GM10847 (cell line): Measurements from ENCODE around the gene RHBDD3.

Source experiments
- POLR2A ChIP-seq: IDR thresholded peaks from 2 replicates; pipeline ENCODE4 v1.6.1; 2011; ENCODE audit not compliant: insufficient read length; ENCODE audit errors: extremely low read depth

The RHBDD3 gene

DNA sequence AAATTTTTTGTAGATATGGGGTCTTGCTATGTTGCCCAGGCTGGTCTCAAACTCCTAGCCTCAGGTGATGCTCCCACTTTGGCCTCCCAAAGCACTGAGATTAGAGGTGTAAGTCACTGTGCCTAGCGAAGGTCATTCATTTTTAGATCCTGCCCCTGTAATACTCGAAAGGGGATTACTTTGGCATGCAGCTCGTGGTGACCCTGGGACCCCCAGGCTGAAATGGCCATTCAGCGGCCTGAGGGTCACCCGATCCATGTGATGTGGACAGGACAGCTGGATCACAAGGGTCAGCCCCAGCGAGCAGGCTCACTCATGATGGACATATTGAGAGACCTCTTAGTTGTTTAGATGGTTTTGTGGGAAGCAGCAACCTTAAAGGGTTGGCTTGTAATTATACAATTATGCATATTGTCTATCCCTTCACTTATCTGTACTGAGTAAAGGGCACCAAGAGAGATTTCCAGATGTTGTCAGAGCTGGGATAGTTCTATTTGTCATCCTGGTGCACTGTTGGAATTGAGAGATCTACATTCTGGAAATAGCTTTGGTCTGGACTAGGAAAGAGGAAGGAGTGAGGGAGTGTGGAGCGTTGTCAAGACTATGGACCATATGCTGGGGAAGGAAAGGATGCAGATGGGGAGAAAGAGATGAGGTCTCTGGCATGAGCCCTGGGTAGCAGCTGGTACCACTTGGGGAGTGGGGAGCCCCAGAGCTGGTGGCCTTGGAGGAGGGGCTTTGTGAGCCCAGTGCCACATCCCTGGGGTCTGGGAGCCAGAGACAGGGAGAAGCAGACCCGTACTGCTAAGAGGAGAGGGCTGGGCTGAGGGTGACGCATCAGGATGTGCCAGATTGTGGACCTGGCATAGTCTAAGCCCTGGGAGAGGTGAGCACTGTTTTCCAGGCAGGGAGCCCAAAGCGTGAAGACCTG lies 15.5 kb downstream of the RHBDD3 start:
- TF ChIP-seq POLR2A = no peak

DNA sequence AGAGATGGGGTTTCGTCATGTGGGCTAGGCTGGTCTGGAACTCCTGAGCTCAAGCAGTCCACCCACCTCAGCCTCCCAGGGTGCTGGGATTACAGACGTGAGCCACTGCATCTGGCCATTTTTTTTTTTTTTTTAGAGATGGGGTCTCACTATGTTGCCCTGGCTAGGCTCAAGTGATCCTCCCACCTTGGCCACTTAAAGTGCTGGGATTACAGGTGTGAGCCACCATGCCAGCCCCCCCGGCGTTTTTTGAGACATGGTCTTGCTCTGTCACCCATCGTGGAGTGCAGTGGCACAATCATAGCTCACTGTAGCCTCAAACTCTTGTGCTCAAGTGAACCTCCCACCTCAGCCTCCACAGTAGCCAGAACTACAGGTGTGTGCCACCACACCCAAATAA lies 16.5 kb downstream of the RHBDD3 start:
- TF ChIP-seq POLR2A = no peak

DNA sequence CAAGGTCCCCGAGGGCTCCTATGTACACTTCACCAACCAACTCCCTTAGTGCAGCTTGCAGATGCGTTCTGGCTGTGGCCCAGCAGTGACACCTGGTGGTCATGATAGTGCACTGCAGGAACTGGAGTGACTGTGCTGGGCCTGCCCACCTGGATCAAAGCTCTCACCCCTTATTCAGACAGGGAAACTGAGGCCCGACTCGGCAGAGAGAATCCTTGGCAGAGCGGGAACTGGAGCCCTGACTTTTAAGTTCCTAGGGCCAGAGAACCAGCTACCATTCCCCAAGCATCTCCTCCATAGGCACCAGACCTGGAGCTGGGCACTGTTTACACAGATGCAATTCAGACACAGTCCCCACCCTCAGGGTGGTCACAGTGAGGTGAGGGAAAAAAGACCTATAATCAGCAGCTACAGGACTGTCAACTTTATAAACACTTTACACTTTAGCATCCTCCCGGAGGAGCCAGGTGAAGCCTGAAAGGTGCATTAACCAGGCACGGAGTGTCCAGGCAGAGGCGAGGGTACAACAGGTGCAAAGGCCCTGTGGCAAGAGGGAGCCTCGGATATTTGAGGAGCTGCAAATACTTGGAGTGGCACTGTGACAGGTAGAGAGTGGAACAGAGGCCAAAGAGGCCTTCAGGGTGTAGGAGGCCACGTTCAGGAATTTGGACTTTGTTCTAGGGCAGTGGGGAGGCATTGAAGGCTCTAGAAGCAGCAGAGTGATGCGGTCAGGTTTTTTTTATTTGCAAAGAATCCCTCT lies 22.0 kb downstream of the RHBDD3 start:
- no peak for TF ChIP-seq POLR2A

DNA sequence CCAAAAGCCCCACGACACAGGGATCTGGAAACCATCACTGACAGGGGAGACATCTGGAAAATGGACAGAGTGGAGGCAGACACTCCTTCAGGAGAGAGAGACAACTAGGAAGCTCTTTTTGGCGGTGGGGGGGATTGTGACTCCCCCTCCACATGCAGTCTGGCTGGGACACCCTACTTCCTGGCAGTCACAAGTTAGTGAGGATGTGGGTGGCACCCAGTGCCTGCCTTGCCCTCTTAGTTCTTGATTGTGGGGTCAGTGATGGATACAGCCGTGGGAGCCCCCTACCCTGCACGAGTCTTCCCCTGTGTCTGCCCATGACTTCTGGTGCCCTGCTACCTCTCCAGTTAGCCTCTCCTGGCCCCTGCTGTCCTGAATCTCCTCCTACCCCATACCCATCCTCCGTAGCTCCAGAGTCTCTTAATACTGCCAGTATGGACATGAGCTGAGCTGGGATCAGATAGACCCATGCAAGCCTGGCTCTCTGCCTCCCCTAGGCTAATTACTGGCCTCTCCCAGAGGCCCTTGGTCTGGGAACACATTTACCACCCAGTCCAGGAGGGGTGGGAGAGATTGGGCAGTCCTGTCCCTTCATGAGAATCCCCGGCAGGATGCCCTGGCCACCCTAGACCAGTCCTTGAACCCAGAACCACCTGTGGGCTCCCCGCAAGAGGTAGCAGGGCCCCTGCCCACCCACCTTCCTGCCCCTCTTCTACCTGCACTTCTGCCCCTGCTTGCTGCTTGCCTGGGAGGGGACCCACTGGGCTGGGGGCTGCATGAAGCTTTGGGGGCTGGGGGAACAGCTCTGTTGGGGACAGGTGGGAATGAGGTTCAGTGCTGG lies 22.8 kb downstream of the RHBDD3 start:
- no peak for TF ChIP-seq POLR2A

DNA sequence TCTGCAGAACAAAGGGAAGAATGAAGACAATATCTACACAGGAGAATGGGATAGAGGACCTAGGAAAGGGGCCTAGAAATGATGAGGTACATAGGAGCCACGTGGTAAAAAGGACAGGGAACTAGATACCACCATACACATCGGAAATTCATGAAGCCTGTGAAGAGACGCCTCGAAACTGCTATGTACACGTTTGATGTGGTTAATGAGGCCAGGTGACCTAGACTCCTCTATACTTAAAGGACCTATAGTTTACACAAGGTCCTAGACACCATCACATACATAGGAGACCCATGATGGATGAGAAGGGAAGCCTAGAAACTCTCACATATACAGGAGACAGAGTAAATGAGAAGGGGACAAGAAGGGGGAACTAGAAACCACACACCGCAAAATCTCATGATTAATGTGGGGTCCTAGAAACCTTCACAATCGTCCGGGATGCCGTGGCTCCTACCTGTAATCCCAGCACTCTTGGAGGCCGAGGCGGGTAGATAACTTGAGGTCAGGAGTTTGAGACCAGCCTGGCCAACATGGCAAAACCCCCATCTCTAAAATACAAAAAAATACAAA lies 23.8 kb downstream of the RHBDD3 start:
- TF ChIP-seq POLR2A = no peak

DNA sequence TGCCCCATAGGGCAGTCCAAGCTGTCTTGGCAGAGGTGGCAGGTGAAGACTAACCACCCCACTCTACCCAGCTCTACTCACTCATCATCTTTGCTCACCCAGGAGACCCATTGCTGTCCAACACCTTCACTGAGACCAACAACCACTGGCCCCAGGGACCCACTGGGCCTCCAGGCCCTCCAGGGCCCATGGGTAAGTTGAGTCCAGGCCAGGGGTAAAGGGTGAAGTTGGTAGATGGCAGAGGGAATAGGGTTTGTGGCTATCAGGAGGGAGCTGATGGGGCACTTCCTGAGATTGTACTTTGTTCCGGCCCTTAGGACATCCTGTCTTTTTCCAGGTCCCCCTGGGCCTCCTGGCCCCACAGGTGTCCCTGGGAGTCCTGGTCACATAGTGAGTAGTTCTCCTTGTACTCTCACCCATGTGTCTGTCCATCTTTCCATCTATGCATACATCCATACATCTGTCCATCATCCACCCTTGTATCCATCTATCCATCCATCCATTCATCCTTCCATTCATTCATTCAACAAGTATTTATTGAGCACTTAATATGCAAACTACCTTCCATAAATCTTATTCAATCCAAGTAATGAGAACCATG lies 34.4 kb downstream of the RHBDD3 start:
- no peak for TF ChIP-seq POLR2A

DNA sequence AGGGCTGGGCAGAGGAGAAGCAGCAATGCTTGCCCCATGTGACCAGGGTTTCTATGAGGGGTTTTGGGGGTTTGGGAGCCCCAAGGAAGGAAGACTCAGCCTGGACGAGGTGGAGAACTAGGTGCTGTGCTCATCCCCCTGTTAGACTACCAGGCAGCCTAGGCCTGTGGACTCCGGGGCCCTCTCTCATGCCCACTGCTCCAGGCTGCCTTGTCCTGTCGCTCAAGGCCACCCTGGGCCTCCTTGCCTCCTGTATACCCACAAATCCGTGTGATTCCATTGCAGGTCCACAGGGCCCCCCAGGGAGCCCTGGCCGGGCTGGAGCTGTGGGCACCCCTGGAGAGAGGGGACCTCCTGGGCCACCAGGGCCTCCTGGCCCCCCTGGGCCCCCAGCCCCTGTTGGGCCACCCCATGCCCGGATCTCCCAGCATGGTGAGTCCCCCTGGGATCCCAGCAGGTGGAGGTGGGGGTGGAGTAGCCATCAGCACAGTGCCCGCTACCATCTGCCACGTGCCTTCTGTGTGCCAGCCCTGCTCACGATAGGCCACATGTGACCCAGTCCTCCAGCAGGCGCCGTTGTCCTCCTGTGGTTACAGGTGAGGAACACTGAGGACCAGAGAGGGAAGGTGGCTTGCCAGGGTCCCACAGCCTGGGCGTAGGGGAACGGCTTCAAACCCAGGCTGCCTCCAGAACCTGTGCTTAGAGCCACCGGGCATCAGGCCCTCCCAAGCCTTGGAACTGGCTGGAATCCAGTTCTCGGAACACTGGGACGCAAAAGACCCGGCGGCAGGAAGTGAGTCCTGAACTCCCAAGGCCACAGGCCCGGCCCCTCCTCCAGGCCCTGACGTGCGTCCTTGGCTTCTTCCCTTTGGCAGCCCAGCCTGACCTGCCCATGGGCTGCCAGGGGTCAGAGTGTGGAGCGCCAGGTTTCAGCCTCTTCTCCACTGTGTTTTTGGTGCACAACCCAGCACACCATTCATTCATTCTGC lies 35.5 kb downstream of the RHBDD3 start:
- no peak for TF ChIP-seq POLR2A

DNA sequence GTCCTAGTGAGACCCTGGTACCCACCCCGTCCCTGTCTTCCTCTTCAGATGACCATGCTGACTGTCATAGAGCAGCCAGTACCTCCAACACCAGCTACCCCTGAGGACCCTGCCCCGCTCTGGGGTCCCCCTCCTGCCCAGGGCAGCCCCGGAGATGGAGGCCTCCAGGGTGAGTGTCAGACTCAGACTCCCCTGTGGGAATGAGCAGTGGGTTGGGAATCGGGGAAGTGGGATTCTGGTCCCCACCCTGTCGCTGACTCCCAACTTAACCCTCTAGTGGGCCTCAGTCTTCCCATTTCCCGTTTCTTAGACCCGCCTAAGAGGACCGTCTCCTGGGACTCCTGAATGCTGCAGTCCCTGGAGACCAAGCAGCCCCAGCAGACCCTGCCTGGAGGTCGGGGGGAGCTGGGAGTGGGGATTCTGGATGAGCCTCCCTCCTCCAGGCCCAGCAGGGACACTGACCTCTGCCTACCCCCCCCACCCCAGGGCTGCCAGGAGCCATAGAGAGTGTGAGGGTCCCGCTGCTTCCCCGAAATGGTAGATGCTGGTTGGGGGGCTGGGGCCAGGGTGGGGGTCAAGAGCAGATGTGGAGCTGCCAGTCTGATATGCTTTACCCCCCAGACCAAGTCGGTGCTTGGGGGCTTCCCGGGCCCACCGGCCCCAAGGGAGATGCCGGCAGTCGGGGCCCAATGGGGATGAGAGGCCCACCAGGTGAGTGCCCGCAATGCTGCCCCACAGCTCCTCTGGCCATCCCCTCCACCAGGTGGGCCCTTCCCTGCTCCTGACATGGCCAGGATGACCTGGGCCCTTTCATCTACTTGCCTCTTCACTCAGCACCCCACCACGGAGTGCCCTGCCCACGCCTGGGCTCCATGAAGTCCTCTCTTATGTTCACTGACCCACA lies 36.6 kb downstream of the RHBDD3 start:
- TF ChIP-seq POLR2A = no peak

DNA sequence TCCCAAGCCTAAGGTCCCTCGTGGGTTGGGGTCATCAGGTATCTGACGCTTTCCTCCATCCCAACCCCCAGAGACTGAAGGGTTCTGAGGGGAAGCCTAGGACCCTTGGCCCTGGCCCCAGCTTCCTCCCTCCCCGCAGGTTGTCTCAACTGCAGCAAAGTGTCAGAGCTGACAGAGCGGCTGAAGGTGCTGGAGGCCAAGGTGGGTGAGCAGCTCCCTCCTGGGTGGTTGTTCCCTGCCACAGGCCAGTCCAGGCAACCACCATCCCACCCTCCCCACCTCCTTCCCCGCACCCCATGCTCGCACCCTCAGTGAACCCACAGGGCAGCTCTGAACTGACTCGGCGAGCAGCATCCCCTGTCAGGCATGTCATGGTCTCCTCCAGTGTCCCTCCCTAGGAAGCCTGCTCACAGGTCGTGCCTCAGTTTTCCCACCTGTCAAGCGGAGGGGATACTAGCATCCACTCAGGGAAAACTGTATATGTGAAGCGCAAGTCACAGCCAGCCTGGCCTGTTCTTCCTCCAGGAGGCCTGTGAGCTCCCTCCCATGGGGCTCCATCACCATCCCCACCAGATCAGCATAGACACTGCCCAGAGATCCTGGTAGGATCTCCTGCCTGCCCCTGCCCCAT lies 41.3 kb downstream of the RHBDD3 start:
- TF ChIP-seq POLR2A = no peak

DNA sequence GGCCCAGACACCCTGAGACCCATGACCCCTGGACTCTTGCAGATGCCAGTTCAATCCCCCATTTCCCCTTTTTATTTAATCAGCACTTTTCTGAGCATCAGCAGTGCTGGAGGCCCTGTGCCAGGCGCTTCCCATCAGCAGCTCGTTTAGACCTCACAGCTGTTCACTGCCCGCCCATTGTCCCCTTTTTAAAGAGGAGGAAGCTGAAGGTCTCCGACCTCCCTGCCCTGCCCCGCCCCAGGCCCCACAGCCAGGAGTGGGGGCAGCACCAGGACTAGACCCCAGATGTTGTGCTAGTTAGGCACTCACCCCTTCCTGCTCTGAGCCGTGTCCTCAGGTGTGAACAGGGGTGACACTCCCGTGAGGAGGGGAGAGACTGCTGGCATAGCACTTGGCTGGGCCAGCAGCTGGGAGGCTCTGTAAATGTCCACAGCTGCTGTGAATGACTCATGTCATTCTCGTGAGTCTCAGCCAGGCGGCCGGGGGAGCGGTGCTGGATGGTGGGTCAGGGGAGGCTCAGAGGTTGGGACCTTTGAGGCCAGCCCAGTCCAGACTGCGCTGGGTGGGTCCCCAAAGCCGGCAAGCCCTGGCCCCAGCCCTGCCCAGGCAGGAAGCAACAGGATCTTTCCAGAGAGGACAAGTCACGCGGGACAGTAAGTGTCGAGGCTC lies 42.2 kb downstream of the RHBDD3 start:
- no peak for TF ChIP-seq POLR2A

DNA sequence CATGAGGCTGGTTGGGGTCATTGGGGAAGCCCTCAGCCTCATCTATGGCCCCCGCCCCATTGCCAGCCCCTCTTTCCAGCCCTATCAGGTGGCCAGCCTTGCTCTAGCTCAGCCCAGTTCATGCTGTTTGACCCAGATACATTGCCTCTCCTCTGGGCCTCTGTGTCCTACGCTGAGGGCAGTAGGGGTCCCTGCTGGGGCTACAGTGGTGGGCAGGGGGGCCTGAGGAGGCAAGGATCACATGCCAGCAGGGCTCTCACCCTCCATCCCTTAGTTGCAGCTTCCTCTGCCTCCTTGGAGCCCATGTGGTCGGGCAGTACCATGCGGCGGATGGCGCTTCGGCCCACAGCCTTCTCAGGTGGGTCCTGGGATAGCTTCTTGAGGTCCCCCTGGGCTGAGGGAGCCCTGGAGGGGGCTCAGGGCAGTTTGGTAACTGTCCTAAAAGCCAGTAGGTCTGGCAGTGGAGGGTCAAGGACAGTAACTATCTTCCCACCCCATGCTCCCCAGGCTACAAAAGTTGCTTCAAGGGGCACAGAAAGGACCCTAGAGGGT lies 42.8 kb downstream of the RHBDD3 start:
- no peak for TF ChIP-seq POLR2A
